DND-41 (cell line): Measurements from ENCODE around the gene DSCAM.

Source experiments
- ATAC-seq: fragments of 200-7000 bp; cut with Tn5 transposase; 3 replicates; pipeline ENCODE4 v1.9.1; 2021; ENCODE audit warnings: low read depth; ENCODE audit not compliant: insufficient read depth
- DNase-seq: peaks from one replicate; pipeline ENCODE4 v3.0.0-alpha.2; 2020
- H2AFZ ChIP-seq: 2 replicates; pipeline ENCODE4 v1.6.0; 2012; ENCODE audit warnings: low read depth, low read length
- H3K27ac ChIP-seq: 2 replicates; pipeline ENCODE4 v1.5.1; 2012; ENCODE audit warnings: low read length, inconsistent platforms
- H3K27me3 ChIP-seq: fragments of 200-600 bp; sonication (generic); 2 replicates; pipeline ENCODE4 v1.6.0; 2012; ENCODE audit warnings: low read length, mild to moderate bottlenecking, inconsistent platforms; ENCODE audit not compliant: insufficient read depth, poor library complexity
- H3K36me3 ChIP-seq: 2 replicates; pipeline ENCODE4 v1.5.1; 2012; ENCODE audit warnings: low read length, inconsistent platforms; ENCODE audit not compliant: insufficient read depth
- H3K4me1 ChIP-seq: 2 replicates; pipeline ENCODE4 v1.5.1; 2012; ENCODE audit warnings: mild to moderate bottlenecking, low read length; ENCODE audit not compliant: insufficient read depth
- H3K4me2 ChIP-seq: 2 replicates; pipeline ENCODE4 v1.6.0; 2012; ENCODE audit warnings: mild to moderate bottlenecking, moderate library complexity, low read length, inconsistent platforms; ENCODE audit not compliant: insufficient read depth
- H3K4me3 ChIP-seq, 2 experiments: fragments of 200-600 bp in 1 of 2; shearing (Covaris generic) in 1 of 2; 2 replicates each; pipeline ENCODE4 v1.5.1; 2012 to 2016; ENCODE audit warnings: inconsistent platforms in 2 of 2, low read length in 2 of 2, mild to moderate bottlenecking in 2 of 2, low read depth in 1 of 2, moderate library complexity in 1 of 2
- H3K79me2 ChIP-seq: 2 replicates; pipeline ENCODE4 v1.6.0; 2012; ENCODE audit warnings: low read length, inconsistent platforms; ENCODE audit not compliant: insufficient read depth
- H3K9ac ChIP-seq: 2 replicates; pipeline ENCODE4 v1.6.0; 2012; ENCODE audit warnings: low read depth, mild to moderate bottlenecking, inconsistent platforms, low read length, moderate library complexity
- H3K9me3 ChIP-seq: 2 replicates; pipeline ENCODE4 v1.5.1; 2012; ENCODE audit warnings: low read length, moderate library complexity, mild to moderate bottlenecking, inconsistent platforms; ENCODE audit not compliant: insufficient read depth, severe bottlenecking
- H4K20me1 ChIP-seq: 2 replicates; pipeline ENCODE4 v1.6.0; 2012; ENCODE audit warnings: low read length; ENCODE audit not compliant: insufficient read depth
- CTCF ChIP-seq: IDR thresholded peaks from 2 replicates; pipeline ENCODE4 v1.5.1; 2012; ENCODE audit warnings: borderline replicate concordance, low read length, moderate library complexity, mild to moderate bottlenecking; ENCODE audit not compliant: poor library complexity, severe bottlenecking; ENCODE audit errors: extremely low read depth
- EZH2 ChIP-seq: IDR thresholded peaks from 3 replicates; pipeline ENCODE4 v1.6.1; 2012; ENCODE audit warnings: borderline replicate concordance, low read depth, mild to moderate bottlenecking, moderate library complexity, low read length, inconsistent platforms; ENCODE audit not compliant: severe bottlenecking

The DSCAM gene

GRCh38 chr21:40882192-40882915 lies 35.4 kb upstream of the DSCAM start:
- H3K4me1 ChIP-seq: no peaks in the 10 kb centered on the region
- DNase-seq (no peak), ATAC-seq (no peak)
- no peak for TF ChIP-seq EZH2
- TF ChIP-seq CTCF: no peak
- no peak overlapping the region for H3K9ac ChIP-seq
- no peak overlapping the region for H2AFZ ChIP-seq
- H3K27me3 ChIP-seq: no peaks in the 10 kb centered on the region
- no peak overlapping the region for H3K27ac ChIP-seq
- H3K79me2 ChIP-seq: no peaks in the 10 kb centered on the region
- no peaks in the 10 kb centered on the region for H3K36me3 ChIP-seq
- H4K20me1 ChIP-seq: no peaks in the 10 kb centered on the region
- no peak overlapping the region for H3K4me3 ChIP-seq
- no peak overlapping the region for H3K4me2 ChIP-seq
- no peaks in the 10 kb centered on the region for H3K9me3 ChIP-seq

GRCh38 chr21:40881767-40882166 lies 34.8 kb upstream of the DSCAM start:
- no peaks in the 10 kb centered on the region for H3K27me3 ChIP-seq
- no peak overlapping the region for H2AFZ ChIP-seq
- no peak overlapping the region for H3K9ac ChIP-seq
- H3K9me3 ChIP-seq: no peaks in the 10 kb centered on the region
- no peak for TF ChIP-seq EZH2
- no peak for TF ChIP-seq CTCF
- no peak overlapping the region for H3K27ac ChIP-seq
- H3K79me2 ChIP-seq: no peaks in the 10 kb centered on the region
- ATAC-seq (no peak), DNase-seq (no peak)
- H4K20me1 ChIP-seq: no peaks in the 10 kb centered on the region
- no peaks in the 10 kb centered on the region for H3K4me1 ChIP-seq
- H3K4me3 ChIP-seq: no peak overlapping the region
- H3K36me3 ChIP-seq: no peaks in the 10 kb centered on the region
- H3K4me2 ChIP-seq: no peak overlapping the region

GRCh38 chr21:40871099-40871498 lies 24.1 kb upstream of the DSCAM start:
- DNase-seq (no peak), ATAC-seq (no peak)
- H3K27me3 ChIP-seq: no peaks in the 10 kb centered on the region
- no peaks in the 10 kb centered on the region for H3K36me3 ChIP-seq
- H3K4me3 ChIP-seq: no peak overlapping the region
- no peak overlapping the region for H3K27ac ChIP-seq
- no peak overlapping the region for H2AFZ ChIP-seq
- no peak overlapping the region for H3K4me2 ChIP-seq
- H3K9me3 ChIP-seq: no peaks in the 10 kb centered on the region
- H3K4me1 ChIP-seq: no peaks in the 10 kb centered on the region
- H3K79me2 ChIP-seq: no peaks in the 10 kb centered on the region
- no peaks in the 10 kb centered on the region for H4K20me1 ChIP-seq
- TF ChIP-seq EZH2 (no peak), CTCF (no peak)
- H3K9ac ChIP-seq: no peak overlapping the region

- Histone ChIP-seq H3K9ac (no peak overlapping the region), H3K9me3 (no peaks in the 10 kb centered on the region), H3K4me1 (no peaks in the 10 kb centered on the region), H2AFZ (no peak overlapping the region), H3K4me3 (no peak overlapping the region), H3K36me3 (no peaks in the 10 kb centered on the region), H4K20me1 (no peaks in the 10 kb centered on the region), H3K79me2 (no peaks in the 10 kb centered on the region), H3K27ac (no peak overlapping the region), H3K4me2 (no peak overlapping the region), H3K27me3 (no peaks in the 10 kb centered on the region)
- ATAC-seq: no peak
- TF ChIP-seq EZH2 (no peak), CTCF (no peak)
- DNase-seq: no peak
These were observed 16.9 kb upstream of the DSCAM start for GRCh38 chr21:40863839-40864238.
